Activated CD8-positive, alpha-beta memory T cell treated with anti-CD3 and anti-CD28 coated beads, Interleukin-2, amount 50 U/mL, for 24 hours (primary cell): ENCODE measurements around the gene INPP5A.
"Not testable (repeated sequence)": the region's sequence is repeated elsewhere in the genome, so short reads cannot be mapped to it uniquely, and the experiment has no call there.

Experiments
- DNase-seq: peaks from one replicate; pipeline ENCODE4 v3.0.0-alpha.2; 2020; ENCODE audit errors: extremely low read depth

INPP5A gene

DNA sequence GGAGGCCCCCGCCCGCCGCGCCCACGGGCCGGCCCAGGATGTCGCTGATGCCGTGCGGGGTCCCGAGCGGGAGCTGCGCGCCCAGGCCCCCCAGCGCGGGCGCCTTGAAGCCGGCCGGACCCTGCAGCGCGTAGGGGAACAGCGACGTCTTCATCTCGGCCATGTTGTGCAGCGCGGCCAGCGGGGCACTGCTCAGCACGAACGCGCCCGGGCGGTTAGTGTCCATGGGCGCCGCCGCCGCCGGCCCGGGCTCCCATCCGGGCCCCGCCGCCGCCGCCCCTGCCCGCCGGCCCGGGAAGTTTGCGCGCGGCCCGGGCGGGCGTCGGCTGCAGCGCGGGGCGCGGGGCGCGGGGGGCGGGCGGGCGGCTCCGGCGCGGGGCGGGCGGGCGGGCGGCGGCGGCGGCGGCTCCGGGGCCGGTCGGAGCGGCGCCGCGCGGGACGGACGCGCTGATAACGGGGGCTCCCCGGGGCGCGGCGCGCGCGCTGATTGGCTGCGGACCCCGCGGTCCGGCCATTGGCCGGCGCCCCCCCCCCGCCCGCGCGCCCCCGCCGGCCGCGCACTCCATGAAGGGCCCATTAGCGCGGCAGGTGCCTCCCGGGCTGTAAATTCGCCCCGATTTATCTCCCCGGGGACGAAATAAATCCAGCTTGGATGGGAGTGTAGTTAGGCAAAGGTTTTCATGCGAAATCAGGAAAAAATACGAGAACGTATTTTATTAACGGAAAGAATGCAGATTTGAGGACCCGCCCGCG is 248.3 kb downstream of the INPP5A start, which contains the start of gene NKX6-2:
NKX6-2 (minus strand) TSS at position 425 of the 753 bp plus-strand sequence; CDS start at position 226, 199 bp downstream.
- DNase-seq = no peak

DNA sequence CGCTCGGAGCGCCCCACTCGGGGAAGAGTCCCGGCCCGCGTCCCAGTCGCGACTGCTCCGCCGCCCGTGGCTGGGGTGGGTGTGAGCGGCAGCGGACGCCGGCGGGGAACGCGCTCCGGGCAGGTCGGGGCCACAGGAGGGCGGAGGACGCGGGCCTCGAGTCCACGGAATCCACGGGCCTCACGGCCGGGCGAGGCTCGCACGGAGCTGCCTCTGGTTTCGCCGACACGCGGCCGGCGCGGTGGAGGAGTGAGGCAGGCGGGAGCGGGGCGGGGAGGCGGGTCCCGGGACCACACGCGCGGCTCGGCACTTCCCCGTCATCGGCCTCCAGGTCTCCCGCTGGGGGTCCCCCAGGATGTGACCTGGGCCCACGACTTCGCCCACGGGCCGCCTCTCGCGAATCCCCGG is 248.9 kb downstream of the INPP5A start:
- no peak for DNase-seq

DNA sequence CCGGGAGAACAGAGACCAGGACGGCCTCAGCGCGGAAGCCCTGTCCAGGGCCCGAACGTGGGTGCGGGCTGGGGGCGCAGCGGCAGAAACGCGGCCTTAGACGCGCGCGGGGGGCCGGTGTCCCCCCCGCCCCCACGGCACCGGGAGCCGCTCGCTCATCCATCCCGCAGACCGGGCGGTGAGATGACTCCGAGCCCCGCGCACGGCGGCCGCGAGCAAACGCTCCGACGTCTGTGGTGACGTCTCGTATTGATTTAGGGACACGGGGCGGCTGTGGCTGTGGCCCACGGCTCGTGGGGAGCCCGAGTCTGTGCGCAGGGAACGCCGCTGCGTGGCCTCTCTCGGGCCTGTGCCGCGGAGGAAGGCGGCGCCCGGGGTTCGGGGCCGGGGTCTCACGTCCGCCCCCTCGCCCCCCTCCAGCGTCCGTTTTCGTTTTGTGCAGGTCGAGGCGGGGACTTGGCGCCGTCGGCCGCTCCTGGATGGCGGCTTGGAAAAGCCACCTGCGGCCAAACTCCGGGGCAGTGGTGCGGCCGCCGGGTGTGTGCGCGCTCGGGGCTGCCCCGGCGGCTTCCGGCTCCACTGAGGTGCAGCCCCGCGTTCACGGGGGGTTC is 249.4 kb downstream of the INPP5A start:
- no peak for DNase-seq

DNA sequence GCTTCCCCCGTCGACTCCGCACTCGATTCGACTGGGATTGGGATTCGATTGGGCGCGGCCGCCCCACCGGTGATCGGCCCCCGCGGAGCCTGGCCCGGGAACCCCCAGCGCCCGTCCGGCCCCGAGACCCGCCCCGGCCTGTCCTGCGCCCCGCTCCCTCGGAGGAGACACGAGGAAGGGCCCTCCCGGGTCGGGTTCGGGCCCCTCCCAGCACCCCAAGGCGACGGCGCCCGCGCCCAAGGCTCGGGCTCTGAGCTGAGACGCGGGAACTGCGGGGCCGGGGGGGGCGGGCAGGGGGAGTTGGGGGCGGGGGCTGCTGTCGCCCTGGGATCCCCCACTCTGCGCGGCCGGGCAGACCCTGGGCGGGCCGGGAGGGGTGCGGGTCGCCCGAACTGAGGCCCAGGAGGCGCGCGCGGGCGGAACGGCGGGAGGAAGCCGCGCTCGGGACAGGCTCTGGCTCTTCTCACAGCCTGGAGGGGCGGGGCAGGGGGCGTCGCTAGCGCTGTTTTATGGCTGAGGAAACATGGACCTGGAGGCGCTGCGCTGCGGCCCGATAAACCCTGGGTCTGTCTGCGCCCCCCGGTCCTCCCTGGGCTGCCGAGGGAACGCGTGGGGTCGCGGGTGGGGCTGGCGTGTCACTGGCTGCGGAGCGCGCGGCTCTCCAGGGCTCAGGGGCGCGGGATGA is 250.1 kb downstream of the INPP5A start:
- DNase-seq = no peak

DNA sequence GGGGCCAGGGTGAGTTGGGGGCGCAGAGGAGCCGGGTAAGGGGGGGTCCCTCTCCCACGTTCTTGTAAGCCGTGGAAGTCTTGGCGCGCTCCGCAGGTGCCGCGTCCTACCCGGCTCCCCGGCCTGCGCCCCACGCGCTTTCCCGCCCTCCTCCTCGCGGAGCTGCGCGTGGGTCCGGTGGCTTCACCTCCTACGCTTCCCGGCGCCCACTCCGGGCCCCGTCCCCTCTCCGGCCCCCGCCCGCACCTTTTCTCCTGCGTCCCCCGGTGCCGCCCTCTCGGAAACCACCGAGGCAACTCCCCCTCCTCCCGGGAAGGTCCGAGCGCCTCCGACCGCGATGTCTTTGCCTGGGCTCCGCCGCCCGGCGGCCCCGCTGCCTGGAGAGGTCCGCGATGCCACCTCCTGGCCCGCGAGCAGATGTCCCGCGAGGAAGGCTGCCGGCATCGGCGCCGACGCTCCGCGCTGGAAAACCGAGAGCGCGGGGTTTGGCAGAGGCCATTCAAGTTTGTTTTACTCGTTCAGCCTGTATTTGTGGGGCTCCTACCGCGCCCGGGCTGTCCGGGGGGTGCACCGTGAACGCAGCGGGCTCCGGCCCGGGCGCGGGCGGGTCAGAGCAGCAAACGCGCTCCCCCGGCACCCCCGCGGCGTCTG is 250.7 kb downstream of the INPP5A start:
- DNase-seq = no peak

DNA sequence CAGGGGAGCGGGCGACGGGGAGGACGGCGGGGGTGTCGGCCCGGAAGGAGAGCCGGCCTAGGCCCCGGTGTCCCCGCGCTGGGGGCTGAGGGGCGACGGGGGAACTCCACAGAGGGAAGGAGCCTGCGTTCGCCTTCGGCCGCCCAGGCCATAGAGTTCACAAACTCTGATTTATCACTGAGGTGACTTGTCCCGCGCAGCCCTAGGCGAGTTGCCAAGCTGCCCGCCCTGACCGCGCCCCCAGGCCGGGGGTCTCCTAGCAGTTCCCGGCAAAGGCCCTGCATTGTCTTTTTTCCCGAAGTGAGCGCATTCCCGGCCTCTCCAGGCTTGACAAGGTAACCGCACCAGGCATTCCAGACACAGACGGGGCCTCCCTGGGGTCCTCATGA is 251.2 kb downstream of the INPP5A start:
- DNase-seq = no peak

DNA sequence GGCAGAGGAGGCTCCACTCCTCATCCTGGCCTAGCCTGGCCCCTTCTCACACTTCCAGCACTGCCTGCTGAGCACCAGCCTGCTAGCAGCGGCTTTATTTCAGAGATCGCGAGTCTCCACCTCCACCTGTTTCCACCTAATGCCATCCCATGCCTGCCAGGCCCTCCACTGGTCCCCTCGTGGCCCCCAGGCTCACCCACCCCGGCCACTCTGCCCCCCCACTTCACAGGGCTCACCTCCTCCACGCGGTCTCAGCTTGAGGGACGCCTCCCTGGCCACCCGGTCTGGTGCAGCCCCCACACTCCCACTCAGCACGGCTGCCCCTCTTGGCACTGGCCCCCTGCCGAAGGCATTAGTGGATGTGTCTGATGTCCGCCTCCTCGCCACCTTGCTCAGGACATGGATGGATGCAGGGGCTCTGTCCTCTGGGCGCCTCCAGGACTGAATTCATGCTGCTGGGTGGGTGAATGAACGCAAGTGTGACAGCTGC is 252.1 kb downstream of the INPP5A start:
- no peak for DNase-seq

DNA sequence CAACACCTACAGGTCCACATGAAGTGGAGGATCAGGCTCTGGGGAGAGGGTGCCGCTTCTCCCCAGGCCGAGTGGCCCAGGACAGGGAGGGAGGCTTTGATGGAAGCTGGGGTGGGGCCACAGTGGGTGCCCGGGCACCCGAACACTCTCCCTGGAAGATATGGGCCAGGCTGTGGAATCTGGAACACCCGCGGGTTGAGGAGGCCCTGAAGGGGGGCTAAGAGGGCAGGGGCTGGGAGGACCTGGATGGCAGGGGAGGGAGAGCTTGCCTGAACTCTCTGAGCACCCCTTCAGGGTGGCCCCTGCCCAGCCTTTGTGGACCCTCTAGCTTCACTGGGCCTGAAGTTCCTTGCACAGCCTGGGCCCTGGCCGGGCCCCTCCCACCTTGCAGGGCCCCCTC is 252.9 kb downstream of the INPP5A start:
- DNase-seq = no peak

DNA sequence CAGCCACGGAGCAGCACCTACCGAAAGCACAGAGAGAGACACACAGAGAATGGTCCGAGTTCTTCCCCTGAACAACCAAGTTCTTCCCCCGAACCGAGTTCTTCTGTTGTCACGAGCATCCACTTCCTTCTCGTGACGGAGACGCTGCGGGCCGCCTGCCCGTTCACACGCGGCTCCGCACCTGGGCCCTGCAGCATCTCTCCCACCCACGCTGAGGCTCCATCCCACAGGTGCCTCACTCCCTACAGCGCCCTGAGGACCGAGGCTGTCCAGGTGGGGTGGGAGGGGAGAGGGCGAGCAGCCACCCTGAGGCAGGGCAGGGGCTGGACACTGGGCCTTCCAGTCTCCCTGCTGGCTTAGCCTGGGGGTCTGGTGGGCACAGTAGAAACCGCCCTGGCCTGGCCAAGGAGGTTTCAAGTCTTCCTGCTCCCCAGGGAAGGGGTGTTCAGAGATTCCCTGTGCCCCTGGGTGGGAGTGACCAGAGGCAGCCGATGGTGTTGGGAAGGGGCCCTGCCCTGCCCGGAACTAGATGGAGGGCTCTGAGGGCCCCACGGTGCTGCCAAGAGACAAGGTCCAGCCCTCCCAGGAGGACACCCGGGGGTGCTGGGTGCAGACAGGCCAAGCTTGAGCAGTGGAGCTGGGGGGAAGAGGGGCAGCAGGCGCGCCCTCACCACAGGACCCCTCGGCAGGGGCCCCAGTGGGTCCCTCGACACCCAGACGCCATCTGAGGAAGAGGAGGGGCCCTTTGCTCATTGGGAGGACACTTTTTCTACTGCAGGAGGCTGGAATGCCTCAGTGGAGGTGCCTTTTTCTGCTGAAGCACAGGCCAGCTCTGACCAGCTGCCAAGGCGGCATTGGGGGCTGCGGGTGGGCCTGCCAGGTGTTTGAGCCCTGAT is 253.6 kb downstream of the INPP5A start:
- DNase-seq = no peak

DNA sequence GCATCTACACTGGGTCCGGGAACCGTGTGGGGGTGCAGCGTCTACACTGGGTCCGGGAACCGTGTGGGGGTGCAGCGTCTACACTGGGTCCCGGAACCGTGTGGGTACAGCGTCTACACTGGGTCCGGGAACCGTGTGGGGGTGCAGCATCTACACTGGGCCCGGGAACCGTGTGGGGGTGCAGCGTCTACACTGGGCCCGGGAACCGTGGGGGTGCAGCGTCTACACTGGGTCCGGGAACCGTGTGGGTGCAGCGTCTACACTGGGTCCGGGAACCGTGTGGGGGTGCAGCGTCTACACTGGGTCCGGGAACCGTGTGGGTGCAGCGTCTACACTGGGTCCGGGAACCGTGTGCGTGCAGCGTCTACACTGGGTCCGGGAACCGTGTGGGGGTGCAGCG is 254.5 kb downstream of the INPP5A start:
- DNase-seq = not testable (repeated sequence)

DNA sequence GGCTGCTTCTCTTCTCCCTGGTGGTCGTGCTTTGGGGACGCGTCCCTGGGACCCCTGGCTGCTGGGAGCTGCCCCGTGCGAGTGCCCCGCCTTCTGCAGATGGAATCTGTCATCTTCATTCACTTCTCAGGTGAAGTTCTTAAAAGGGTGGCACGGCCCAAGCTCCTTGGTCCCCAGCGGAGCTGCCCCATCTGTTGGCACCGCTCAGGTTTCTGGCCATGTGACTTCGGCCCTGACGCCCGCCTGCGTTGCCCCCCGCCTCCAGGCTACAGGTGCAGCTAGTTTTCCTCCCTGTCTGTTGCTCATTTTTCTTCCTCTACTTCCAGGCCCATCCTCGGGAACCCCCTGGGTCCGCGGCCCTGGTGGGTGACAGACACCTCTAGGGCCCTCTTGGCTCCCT is 255.2 kb downstream of the INPP5A start:
- DNase-seq = no peak

DNA sequence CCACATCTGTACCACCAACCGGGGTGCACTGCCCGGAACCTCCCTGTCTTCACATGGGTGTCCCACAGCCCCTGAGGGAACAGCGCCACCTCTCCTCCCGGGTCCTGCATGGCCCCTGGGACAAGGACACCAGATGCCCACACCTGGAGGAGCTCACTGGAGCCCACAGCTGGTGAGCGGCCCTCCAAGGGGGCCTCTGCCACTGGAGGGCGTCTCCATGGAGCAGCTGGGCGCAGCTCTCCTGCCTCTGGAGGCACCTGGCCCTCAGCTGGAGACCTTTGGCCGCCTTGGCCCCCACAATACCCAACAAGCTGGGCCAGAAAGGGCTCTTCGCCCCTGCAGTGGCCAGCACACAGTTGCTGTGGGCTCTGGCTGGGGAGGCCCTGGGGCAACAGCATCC is 255.6 kb downstream of the INPP5A start:
- no peak for DNase-seq

DNA sequence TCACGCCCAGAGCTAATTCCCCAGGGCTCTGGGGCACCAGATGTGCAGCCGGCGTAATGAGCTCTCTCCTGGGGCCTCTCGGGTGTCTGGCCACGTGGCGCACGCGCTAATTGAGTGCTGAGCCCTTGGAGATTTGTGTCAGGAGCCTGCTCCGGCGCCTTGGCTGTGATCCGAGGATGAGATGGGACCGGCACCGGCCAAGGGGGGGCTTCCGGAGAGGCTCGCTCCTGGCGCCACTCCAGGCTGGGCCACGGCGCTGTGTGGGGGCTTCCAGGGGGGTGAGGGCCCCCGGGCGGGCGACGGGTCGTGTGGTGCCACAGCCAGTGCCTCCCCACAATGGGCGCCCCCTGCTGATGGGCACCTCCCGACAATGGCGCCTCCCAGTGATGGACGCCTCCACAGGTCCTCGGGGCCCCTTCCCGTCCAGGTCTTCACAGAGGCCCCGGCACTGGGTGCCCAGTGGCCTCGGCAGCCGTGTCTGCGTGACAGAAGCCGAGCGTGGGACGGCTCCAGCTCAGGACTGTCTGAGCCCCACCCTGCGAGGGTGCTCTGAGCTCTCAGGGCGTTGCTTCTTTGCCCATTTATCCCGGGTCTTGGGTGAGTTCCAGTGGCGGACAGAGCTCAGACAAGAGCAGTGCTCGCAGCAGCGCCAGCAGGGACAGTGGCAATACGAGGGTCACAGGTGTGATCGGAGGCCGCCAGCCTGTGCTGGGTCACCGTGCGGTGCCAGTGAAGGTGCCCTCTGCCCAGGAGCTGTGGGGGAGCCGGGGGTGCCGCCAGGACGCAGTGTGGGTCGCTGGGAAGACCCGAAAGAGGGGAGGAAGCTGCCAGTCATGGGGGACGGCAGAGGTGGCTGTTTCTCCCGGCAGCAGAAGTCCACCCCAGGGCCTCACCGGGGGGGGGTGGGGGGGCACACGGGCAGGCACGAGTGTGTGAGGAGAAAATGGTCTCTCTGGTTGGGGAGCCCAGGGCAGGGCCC is 256.6 kb downstream of the INPP5A start:
- DNase-seq = no peak

DNA sequence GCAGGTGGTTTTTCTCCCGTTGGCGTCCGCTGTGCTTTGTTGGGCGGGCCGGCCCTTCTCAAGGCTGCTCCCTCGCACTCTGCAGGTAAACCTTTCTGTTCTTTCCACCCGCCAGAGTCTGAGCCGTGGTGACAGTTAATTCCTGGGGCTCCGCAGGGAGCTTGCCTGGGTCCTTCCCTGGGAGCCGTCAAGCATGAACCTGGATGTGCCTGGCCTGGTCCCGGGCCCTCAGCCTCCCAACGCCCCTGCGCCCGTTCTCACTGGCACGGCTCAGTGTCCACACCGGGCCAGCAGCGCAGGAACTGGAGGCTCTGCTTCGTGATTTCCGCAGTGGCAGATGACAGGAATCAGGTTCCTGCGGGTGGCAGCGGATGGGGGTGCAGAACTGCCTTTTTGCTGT is 259.3 kb downstream of the INPP5A start:
- no peak for DNase-seq

DNA sequence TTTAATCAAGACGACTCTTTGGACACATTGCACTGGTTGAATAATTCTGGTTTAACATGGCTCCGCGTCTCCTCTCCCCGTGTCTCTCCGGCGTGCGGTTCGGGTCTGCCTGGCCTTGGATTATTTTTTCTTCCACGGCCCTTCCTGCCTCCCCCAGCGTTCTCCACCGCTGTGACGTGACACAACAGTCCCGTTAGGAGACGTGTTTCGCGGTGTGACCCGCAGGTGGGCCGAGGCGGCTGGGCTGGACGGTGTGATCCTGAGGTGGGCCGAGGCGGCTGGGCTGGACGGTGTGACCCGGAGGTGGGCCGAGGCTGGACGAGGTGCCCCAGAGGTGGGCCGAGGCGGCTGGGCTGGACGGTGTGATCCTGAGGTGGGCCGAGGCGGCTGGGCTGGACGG is 260.4 kb downstream of the INPP5A start:
- not testable (repeated sequence) for DNase-seq

DNA sequence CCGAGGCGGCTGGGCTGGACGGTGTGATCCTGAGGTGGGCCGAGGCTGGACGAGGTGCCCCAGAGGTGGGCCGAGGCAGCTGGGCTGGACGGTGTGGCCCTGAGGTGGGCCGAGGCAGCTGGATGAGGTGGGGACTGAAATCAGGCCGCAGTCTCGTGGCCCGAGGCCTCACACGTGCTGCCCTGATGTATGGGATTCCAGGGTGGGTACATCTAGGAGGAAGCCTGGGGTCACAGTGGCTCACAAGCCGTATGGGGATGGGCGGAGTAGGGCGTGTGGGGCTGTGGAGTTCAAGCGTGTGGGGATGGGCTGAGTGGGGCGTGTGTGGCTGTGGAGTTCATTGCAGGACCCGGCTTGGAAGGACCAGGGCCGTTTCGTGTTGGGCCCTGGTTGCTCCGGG is 260.8 kb downstream of the INPP5A start:
- DNase-seq = no peak

DNA sequence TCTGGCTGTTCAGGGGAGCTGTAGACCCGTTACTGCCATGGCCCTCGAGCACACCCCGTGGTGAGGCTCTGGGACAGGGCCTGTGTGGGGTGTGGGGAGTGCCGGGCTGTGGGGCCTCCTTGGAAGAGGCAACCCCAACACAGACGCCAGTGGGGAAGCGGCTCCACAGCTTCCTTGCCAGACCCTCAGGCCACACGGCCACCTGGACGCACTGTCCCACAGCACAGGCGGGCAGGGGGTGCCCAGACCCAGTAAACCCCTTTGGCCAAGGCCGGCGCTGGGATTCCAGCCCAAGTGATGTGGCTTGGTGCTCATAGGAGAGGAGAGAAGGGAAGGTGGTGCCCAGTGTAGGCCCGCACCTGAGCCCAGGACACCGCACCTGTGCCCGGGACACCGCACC is 261.3 kb downstream of the INPP5A start:
- no peak for DNase-seq

DNA sequence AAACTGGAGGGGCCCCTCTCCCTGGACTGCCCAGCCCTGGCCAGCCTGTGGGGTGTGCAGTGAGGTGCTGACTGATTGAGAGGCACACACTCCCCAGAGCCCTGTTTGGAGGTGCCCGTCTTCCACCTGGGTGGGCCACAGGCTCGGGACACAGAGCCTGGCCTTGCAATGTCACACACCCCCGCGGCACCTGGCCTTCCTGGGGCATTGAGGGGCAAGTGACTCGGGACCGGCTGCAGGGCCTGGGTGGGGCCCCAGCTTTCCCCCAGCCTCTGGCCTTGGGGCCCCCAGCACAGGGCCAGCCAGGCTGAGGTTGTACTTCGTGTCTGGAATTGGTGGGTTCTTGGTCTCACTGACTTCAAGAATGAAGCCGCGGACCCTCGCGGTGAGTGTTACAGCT is 262.3 kb downstream of the INPP5A start:
- DNase-seq = no peak

DNA sequence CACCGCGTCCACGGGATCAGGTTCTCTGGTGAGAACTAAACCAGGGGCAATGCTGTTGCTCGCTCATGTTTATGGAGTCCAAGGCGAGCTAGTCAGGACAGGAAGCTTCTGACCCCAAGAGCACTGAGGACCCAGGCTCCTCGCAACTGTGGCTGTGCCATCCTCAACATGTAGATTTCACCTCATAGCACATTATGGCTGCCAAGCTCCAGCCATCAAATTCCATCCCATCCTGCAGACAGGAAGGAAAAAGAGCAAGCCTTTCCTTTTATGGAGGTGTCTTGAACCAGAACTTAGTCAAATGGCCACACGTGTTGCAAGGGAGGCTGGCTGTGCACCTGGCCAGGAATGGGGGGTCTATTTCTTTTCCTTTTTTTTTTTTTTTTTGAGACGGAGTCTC is 264.5 kb downstream of the INPP5A start:
- DNase-seq = no peak

DNA sequence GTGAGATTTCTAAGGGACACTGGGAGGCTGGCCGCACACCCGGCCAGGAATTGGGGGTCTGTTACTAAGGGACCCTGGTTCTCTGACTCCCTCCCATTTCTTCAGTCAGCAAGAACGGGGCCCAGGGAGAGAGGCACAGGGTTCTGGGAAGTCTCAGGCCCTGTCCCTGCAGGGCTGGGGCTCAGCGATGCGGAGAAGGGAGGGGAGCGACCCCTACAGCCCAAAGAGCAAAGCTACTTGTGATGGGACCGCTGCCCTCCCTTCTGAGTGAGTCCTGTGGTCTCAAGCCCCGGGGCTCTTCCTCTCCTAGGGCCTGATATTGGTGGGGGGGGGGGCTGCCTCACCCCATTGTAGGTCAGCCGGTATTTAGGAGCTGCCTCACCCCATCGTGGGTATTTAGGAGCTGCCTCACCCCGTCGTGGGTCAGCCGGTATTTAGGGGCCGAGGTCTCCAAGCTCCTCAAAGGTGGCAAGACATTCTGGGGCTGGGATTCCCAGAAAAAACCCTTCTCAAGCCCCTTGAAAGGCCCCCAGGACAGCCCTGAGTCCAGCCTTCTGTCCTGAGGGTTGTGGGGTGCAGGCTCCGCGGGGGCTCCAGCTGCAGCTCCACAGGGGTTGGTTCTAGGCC is 265.2 kb downstream of the INPP5A start:
- no peak for DNase-seq
